ENCODE results near the gene PTX3. TPM values are rescaled to one million over a fixed set of nuclear protein-coding genes. Genes with fewer than 3 reads are reported as not detected.

The PTX3 gene
- total and polyA plus RNA-seq, 2 experiments from 2014 or later, result 251 to 267 TPM

GRCh38 chr3:157487339-157487738, 50.7 kb downstream of the PTX3 start:
- Histone ChIP-seq H3K4me2 (ENCODE audit: unreplicated experiment) (peak overlapping the region; percentile 66), H3K9me2 (ENCODE audit: insufficient read depth) (no peaks in the 10 kb centered on the region), H3K36me3 (ENCODE audit: low read depth) (no peaks in the 10 kb centered on the region), H3K27me3 (replicated peaks; ENCODE audit: insufficient read depth) (no peaks in the 10 kb centered on the region), H4K20me1 (ENCODE audit: insufficient read depth) (no peaks in the 10 kb centered on the region), H3K9ac (peak overlapping the region; percentile 7), H3K4me3 (peak overlapping the region; percentile 33), H2AFZ (no peak overlapping the region), H3K9me3 (ENCODE audit: low read depth) (no peaks in the 10 kb centered on the region), H3K27ac (0 out of 2 replicates have a peak overlapping the region, but pooled peaks have one; percentile 5), H3F3A (ENCODE audit: insufficient read depth) (peaks cover 8% of the 10 kb centered on the region; the same call in 1 of the 2 replicates), H3K79me2 (ENCODE audit: insufficient read depth) (peaks cover 15% of the 10 kb centered on the region), H3K4me1 (ENCODE audit: insufficient read depth) (peaks cover 22% of the 10 kb centered on the region)
- no peak for TF ChIP-seq EZH2 (IDR thresholded peaks at IDR 0.05; ENCODE audit: insufficient read depth, poor library complexity, severe bottlenecking)
- no peak for TF ChIP-seq EZH2phosphoT487 (IDR thresholded peaks at IDR 0.05; ENCODE audit: insufficient read depth, low read depth)
- in situ Hi-C loops (cut with MboI), result no loop called here
- peak; percentile 58 for DNase-seq
- WGBS, 2 experiments (ENCODE audit: low coverage in 1 of 2, low lambda C conversion rate in 2 of 2, missing lambda C conversion rate in 2 of 2), result 38 to 44% methylated on average over 1 of the region's 1 CpG

GRCh38 chr3:157488144-157488543, 51.5 kb downstream of the PTX3 start:
- peaks cover 15% of the 10 kb centered on the region for H3K79me2 ChIP-seq (ENCODE audit: insufficient read depth)
- no peak overlapping the region for H3K4me2 ChIP-seq (ENCODE audit: unreplicated experiment)
- no peaks in the 10 kb centered on the region for H3K9me3 ChIP-seq (ENCODE audit: low read depth)
- no peak overlapping the region for H3K27ac ChIP-seq
- peaks cover 9% of the 10 kb centered on the region; the same call in 1 of the 2 replicates for H3F3A ChIP-seq (ENCODE audit: insufficient read depth)
- no peak for DNase-seq
- no peak overlapping the region for H3K9ac ChIP-seq
- H2AFZ ChIP-seq, result no peak overlapping the region
- H3K4me3 ChIP-seq, result no peak overlapping the region
- H3K36me3 ChIP-seq (ENCODE audit: low read depth), result no peaks in the 10 kb centered on the region
- in situ Hi-C loops (cut with MboI), result no loop called here
- peaks cover 23% of the 10 kb centered on the region for H3K4me1 ChIP-seq (ENCODE audit: insufficient read depth)
- H4K20me1 ChIP-seq (ENCODE audit: insufficient read depth), result no peaks in the 10 kb centered on the region
- no peaks in the 10 kb centered on the region for H3K9me2 ChIP-seq (ENCODE audit: insufficient read depth)
- TF ChIP-seq EZH2phosphoT487 (IDR thresholded peaks at IDR 0.05; ENCODE audit: insufficient read depth, low read depth) (no peak), EZH2 (IDR thresholded peaks at IDR 0.05; ENCODE audit: insufficient read depth, poor library complexity, severe bottlenecking) (no peak)
- H3K27me3 ChIP-seq (replicated peaks; ENCODE audit: insufficient read depth), result no peaks in the 10 kb centered on the region

GRCh38 chr3:157491136-157491535, 54.5 kb downstream of the PTX3 start:
- Histone ChIP-seq H3K79me2 (ENCODE audit: insufficient read depth) (peaks cover 10% of the 10 kb centered on the region), H3K4me1 (ENCODE audit: insufficient read depth) (peaks cover 45% of the 10 kb centered on the region), H4K20me1 (ENCODE audit: insufficient read depth) (no peaks in the 10 kb centered on the region), H3K27ac (no peak overlapping the region), H3K9me3 (ENCODE audit: low read depth) (no peaks in the 10 kb centered on the region), H3K4me3 (no peak overlapping the region), H3K9ac (no peak overlapping the region), H3K9me2 (ENCODE audit: insufficient read depth) (no peaks in the 10 kb centered on the region), H3K36me3 (ENCODE audit: low read depth) (no peaks in the 10 kb centered on the region), H3K4me2 (ENCODE audit: unreplicated experiment) (no peak overlapping the region), H3F3A (ENCODE audit: insufficient read depth) (peaks cover 36% of the 10 kb centered on the region), H2AFZ (no peak overlapping the region), H3K27me3 (replicated peaks; ENCODE audit: insufficient read depth) (no peaks in the 10 kb centered on the region)
- in situ Hi-C loops (cut with MboI), result loop anchor here (10.0 kb wide), 1 partner anchor 286 kb away; no protein-coding TSS in a partner anchor
- DNase-seq, result no peak
- TF ChIP-seq EZH2phosphoT487 (IDR thresholded peaks at IDR 0.05; ENCODE audit: insufficient read depth, low read depth) (no peak), EZH2 (IDR thresholded peaks at IDR 0.05; ENCODE audit: insufficient read depth, poor library complexity, severe bottlenecking) (no peak)
- WGBS, 2 experiments (ENCODE audit: low coverage in 1 of 2, low lambda C conversion rate in 2 of 2, missing lambda C conversion rate in 2 of 2), result 97 to 98% methylated on average over 2 of the region's 2 CpGs

Other genes starting within 250 kb of the PTX3 start
- 34.0 and 44.0 TPM in 2 replicates for gene VEPH1, start 66.6 kb downstream of the PTX3 start, total RNA-seq (2014; rRNA removed; shearing (Covaris generic))
- gene VEPH1, start 66.6 kb downstream of the PTX3 start, polyA plus RNA-seq (2016; fragmentation: Nextera tagmentation; extraction: Ambion mirVana), result 35.3 and 36.8 TPM in 2 replicates